GM19035 (cell line): ENCODE measurements around the gene TIMM13.
"Not testable (repeated sequence)": the region's sequence is repeated elsewhere in the genome, so short reads cannot be mapped to it uniquely, and the experiment has no call there.

Experiments
- ATAC-seq: cut with Tn5 transposase; IDR thresholded peaks from one replicate; pipeline ENCODE4 v1.9.1; 2021; ENCODE audit not compliant: unreplicated experiment

TIMM13 gene

GRCh38 chr19:2432131-2432848 lies 4.9 kb upstream of the TIMM13 start:
- no peak for ATAC-seq

GRCh38 chr19:2431318-2432055 lies 4.1 kb upstream of the TIMM13 start:
- ATAC-seq, result no peak

GRCh38 chr19:2429917-2430535 lies 2.6 kb upstream of the TIMM13 start:
- ATAC-seq, result no peak

DNA sequence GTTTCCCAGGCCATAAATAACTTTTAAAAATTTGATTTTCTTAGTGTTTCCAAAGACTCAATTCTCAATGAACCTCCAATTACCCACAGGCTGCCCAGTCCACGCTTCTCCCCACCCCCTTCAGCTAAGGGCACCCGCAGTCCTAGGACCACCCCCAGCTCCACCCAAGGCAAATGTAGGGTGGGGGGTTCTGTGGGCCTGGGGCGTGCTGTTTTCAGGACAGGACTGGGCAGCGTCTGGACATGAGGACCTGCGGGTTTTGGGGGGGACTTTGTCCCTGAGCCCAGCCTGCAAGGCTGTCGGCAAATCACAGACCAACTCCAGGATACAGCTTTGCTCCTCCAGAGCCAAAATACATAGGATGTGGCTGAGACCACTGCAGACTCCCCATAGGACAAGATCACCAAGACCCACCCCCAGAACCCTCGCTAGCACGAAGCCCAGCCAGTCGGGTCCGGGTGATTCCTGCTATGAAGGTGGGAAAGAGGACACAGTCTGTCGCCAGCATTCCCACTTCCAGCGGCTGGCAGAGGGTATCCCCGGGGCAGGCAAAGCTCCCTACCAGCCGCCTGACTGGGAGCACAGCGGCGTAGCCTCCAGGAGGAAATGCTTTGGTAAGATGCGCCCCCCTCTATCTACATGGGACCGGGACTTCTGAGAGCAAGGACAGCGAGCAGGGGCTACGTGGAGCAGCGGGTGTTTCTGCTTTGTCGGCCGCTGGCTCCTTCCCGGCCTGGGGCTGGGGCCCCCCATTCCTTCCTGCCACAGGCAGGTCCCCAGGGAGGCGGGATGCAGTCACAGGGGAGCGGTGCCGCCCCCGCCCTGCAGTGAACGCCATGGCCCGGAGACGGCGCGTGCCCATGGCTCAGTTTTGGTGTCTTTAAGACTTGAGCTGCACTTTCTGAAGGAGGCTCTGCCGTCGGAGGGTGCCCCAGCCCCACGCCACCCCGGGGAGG lies 1.6 kb upstream of the TIMM13 start:
- no peak for ATAC-seq

DNA sequence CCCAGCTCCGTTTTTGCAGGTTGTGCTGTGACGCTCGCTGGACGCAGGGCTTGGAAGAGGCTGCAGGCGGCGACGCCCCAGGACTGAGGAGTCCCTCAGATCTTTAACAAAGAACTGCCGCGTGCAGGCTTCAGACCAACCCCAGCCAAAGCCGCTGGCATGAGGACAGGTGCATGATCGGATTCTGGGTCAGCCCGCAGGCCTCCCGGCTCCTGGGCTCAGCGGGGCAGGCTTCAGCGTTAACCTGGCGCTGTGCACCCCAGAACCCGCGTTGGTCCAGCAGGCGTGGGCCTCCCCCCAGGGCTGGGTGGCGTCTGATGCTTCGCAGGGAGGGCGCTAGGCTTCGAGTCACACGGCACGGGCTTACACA lies 920 bp upstream of the TIMM13 start:
- no peak for ATAC-seq

DNA sequence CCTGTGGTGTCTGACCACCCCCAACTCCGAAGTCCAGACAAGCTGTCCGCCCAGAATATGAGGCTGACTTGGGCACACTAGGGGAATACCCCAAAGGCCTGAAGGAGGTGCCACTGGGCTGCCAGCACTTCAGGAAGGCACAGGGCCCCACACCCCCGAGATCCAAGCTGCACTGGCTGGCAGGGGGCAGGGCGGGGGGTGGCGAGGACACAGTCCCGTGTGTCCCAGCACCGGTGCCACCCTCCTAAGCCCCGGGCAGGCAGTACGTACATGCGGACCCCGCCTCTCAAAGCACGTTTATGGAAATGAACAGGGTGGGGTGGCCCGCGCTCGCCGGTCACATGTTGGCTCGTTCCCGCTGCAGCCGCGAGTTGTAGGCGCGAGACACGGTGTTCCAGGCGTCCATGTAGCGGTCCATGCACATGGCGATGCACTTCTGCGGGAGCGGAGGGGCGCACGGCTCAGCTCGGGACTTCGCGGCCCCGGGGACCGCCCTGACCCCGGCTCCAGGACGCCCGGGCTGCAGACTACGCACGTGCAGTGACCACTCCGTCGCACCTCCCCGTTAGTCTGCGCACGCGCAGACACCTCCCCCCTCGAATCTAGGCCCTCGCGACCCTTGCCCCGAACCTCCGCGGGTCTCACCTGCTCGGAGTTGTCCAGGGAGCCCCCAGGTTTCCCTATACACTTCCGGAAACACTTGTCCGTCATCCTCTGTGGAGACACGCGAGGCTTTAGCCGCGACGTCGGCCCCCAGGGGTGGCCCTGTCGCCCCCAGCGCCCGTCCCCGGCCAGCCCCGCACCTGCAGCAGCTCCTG lies 566 bp downstream of the TIMM13 start:
- ATAC-seq, result peak; percentile 22

- no peak for ATAC-seq
These were observed 1.5 kb downstream of the TIMM13 start for GRCh38 chr19:2425622-2426581.

GRCh38 chr19:2424686-2425621 lies 2.4 kb downstream of the TIMM13 start:
- no peak for ATAC-seq

GRCh38 chr19:2423915-2424685 lies 3.3 kb downstream of the TIMM13 start:
- no peak for ATAC-seq

DNA sequence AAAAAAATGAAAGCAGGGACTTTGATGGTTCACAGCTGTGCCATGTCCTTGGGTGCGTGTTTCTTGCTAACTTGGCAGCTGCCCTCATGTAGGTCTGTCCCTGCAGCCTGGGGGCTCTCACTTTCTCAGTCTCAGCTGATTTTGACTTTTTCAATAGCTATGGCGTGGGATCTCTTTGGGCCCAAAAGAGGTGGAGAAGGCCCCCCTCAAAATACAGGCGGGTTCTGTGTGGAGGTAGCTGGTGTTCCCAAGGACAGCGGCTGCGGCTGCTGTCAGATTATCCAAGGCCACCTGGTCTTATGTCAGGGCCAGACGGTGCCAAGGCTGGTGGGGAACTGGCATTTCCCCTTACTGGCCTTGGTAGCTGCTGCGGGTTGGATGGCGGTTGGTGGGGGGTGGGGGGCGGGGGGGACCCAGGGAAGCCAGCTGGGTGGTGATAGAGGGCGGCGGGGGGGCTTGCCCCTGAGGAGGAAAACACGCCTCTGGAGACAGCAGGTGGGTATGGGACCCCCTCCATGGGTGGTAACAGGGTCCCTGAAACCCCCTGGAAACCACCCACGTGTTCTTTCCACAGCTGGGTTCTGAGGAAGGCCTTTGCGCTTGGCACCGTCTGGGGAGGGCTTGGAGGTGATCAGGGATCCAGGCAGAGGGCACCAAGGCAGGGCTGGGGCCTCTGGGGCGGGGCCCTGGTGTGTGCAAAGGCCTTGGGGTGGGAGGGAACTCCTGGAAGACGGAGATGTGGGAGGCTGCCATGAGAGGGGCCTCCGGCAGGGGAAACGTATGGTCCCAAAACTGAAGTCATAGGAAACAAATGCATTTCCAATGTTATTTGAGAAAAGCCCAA lies 4.1 kb downstream of the TIMM13 start:
- no peak for ATAC-seq

- ATAC-seq, result no peak
These were observed 5.6 kb downstream of the TIMM13 start for GRCh38 chr19:2421581-2422306.

DNA sequence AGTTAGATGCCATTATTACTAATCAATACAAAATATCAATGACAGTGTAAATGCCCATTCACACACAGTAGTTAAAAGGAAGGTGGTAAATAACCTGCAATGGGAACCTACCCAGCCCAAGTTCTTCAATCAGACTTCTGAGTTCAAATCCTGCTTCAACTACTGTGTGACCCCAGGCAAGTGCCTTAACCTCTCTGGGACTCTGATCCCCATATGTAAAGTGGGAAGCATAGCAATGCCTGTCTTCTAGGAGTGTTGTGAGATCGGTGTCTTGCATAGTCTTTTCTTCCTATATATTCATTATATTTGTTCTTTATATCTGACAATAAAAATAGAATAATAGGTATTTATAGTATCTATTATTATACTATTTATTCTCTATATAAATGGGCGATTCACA lies 6.9 kb downstream of the TIMM13 start:
- no peak for ATAC-seq

DNA sequence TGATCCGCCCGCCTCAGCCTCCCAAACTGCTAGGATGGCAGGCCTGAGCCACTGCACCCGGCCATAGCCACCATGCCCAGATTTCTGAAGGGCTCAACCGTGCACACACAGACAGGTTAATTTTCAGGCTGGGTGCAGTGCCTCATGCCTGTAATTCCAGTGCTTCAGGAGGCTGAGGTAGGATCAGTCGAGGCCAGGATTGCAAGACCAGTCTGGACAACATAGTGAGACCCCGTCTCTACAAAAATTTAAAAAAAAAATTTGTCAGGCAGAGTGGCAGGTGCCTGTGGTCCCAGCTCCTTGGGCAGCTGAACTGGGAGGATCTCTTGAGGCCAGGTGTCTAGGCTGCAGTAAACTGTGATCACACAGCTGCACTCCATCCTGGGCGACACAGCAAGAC lies 7.6 kb downstream of the TIMM13 start:
- no peak for ATAC-seq

GRCh38 chr19:2417881-2418406 lies 9.4 kb downstream of the TIMM13 start:
- no peak for ATAC-seq

DNA sequence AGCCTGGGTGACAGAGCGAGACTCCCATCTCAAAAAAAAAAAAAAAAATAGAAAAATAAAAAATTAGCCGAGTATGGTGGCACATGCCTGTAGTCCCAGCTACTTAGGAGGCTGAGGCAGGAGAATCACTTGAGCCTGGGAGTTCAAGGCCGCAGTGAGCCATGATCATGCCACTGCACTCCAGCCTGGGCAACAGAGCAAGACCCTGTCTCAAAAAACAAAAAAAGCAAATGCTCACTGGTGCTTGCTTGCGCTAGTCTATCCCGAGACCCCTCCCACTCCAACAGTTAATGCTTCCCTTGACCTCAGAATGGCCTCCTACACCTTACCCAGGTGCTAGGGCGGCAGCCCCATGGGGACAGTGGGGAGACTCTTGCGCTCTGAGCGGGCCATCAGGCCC lies 9.9 kb downstream of the TIMM13 start:
- not testable (repeated sequence) for ATAC-seq
